GM12874 (cell line): Measurements from ENCODE around the gene RPL14.

Source experiments
- TF ChIP-seq, protein P1 (sequence below): IDR thresholded peaks from 2 replicates; pipeline ENCODE4 v1.5.1; 2011; ENCODE audit warnings: low read depth, mild to moderate bottlenecking, control low read depth, low read length, moderate library complexity; ENCODE audit not compliant: insufficient read depth

RPL14 gene

DNA sequence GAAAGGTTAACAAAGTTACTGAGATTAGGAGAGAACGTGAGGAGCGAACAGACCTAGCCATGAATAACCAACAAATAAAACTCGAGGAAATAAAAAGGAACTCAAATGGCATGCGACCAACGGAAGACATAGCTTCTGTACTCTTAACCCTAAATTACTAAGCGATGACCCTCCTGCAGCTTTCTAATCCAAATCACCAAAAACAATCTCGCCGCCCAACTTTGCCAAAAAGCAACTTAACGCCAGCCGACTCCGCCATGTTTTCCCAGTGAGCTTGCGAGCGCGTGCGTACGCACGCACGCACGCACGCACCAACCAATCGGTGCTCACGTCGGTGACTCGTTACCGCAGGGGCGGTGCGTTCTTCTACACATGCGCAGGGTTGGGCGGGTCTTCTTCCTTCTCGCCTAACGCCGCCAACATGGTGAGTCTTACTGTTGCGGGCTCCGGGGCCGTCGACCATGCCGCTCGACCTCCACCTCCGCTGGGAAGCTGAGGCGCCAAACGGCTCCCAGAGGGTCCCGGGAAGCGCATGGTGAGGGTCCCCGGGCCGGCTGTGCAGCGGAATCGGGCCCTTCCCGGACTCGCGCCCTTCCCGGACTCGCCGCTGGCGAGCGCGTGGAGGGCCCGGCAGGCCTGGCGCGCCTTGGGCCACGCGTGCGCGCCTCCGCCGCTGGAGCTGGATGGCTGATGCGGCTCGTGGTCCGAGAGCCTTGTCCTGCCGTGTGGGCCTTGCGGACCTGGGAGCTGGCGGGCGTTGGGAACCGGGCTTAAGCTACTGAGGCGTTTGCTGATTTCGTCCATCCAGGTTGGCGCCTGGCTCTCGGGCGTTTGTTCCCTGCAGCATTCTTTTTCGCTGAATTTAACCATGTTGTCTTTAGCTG is at the start of gene RPL14:
Gene RPL14 (plus strand): TSS at position 400 of the 884 bp plus-strand sequence. CDS start 133 bp downstream, at position 533.
- TF ChIP-seq, protein P1, sequence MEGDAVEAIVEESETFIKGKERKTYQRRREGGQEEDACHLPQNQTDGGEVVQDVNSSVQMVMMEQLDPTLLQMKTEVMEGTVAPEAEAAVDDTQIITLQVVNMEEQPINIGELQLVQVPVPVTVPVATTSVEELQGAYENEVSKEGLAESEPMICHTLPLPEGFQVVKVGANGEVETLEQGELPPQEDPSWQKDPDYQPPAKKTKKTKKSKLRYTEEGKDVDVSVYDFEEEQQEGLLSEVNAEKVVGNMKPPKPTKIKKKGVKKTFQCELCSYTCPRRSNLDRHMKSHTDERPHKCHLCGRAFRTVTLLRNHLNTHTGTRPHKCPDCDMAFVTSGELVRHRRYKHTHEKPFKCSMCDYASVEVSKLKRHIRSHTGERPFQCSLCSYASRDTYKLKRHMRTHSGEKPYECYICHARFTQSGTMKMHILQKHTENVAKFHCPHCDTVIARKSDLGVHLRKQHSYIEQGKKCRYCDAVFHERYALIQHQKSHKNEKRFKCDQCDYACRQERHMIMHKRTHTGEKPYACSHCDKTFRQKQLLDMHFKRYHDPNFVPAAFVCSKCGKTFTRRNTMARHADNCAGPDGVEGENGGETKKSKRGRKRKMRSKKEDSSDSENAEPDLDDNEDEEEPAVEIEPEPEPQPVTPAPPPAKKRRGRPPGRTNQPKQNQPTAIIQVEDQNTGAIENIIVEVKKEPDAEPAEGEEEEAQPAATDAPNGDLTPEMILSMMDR = no peak

DNA sequence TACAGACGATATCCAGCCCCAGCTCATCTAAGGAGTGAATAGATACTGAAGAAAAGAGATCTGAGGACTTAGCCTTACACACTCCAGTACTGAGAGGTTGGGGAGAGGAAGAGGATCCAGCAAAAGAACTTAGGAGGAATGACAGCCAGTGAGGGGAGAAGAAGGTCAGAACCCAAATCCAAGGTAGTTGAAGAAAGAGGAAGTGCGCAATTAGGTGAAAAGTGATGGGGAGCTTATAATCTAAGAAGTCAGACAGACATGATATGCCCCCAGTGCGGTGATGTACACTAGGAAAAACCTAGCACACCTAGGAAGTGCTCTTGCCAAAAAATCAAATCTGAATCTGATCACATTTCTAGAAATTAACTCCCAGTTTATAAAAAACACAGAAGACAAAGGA is 49.5 kb upstream of the RPL14 start:
- TF ChIP-seq, protein P1 = no peak

DNA sequence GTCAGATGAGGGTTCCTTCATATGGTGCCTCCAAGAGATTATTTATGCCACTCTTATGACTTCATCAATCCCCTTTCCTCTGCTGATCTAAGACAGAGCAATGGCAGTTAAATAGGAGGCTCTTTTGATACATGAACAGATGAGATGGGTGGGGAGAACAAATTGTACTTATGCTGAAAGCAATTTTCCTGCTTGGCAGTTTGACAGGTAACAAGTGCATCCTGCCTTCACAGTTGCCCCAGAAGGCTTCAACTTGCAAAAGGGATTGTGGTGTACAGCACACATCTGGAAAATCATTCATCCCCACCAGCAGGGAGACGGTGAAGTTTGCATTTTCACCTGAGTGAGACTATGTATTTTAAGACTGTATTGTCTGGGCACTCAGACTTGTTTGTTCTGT is 42.9 kb upstream of the RPL14 start:
- TF ChIP-seq, protein P1 = no peak

DNA sequence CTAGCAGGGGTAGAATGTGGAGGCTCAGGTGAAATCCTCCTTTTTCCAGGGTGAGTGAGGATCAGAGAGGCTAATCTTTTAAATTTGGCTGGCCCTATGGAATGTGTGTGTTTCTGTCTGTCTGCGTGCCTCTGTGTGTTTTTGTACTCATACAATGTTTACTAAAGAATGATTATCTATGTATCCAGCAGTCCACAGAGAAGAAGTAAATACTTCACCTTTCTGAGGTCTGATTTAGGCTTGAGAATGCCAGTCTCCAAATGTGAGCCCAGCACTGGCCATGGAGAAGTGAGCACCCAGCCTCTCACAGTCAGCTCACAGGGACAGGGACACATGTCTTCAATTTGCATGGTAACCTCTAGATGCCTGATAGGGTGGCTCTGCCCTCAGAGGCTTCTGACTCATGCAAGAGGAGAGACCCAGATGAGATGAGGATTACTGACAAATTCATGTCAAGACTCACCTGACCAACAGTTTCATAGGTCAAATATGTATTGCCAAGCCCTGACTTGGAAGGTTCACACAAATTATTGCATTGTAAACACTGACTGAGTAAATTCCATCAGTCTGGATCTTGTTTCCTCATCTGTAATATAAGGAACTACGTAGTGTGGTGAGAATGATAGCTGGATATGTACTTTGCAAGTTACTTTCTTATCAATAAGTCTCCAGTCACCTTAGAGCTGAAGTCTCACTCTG is 39.1 kb upstream of the RPL14 start:
- TF ChIP-seq, protein P1 = no peak

DNA sequence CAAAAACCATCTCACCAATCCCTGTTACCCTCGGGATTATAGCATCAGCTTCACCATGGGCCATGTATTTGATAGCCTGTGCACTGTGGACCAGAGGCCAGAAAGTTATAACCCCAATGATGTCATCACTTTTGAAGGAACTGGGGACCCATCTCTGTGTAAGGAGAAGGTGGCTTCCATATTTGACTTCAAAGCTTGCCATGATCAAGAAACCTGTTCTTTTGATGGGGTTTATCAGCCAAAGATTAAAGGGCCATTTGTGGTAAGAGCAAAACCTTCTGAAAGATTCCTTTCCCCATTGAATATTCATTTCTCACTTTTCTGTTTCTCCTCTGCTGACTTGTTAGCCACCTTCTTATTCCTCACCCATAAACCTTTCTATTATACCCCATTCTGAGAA is 34.3 kb upstream of the RPL14 start:
- TF ChIP-seq, protein P1 = no peak

DNA sequence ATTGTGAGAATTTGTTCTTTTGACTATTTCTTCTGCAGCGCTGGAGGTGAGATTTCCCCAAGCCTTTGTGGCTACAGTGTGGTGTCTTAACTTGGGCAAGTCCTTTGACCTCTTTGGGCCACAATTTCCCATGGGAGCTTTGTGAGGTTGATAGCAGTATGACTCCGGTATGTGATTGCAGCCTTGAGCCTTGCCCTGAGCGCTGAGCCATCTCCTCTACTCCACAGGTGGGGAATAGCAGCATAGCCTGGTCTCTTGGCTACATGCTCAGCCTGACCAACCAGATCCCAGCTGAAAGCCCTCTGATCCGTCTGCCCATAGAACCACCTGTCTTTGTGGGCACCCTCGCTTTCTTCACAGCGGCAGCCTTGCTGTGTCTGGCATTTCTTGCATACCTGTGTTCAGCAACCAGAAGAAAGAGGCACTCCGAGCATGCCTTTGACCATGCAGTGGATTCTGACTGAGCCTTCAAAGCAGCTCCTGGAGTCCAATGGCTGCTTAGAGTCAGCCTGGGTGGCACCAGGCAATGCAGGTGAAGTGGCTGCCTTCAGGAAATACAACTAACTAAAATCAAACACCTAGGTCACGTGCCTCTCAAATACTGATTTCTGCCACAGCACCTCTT is 30.0 kb upstream of the RPL14 start:
- TF ChIP-seq, protein P1 = no peak

DNA sequence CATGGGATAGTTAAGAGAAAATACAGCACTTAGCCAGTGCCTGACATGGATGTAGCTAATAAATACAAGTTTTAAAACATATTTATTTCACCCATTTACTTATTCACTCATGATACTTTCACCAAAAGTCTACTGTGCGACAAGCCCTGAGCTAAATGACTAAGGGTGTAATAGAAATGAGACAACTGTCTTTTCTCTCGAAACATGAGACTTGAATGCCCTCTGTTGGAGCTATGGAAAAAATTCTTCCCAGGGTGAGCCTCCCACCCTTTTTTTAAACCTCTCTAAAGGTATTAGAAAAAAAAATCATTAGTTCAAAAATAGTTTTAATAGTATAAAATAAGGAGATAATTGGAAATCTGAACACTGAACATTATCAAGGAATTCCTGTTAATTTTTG is 24.3 kb upstream of the RPL14 start:
- TF ChIP-seq, protein P1 = no peak
